ENCODE results near the gene CDH26.
A peak's percentile ranks its signal among the peaks of the same experiment; 100 is the strongest.

The CDH26 gene

DNA sequence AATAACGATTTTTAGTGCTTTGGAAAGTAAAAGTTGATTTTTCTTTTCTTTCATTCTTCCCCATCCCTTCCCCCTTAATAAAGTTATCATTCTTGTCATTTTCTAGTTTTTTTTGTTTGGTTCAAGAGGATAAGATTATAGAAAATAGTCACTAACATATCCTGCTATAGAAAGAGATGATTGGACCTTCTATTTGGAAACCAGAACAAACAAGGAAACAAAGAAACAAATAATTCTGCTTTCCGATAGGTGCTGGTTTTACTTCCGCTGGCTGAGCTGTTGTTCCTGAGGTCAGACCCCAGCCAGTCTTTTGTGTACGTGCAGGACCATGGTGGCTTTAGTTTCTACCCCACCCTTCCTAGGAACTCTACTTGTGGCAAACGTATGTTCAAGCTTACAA lies at the start of gene CDH26:
Gene CDH26 (plus strand): TSS at position 301 of the 400 bp plus-strand sequence. CDS start 304 bp downstream, outside the sequence.
- H3K4me3 ChIP-seq (ENCODE audit: low read depth, low read length) = no peak within 1 kb of the TSS
- no peak for DNase-seq (ENCODE audit: low read depth)
- TF ChIP-seq, protein P1, sequence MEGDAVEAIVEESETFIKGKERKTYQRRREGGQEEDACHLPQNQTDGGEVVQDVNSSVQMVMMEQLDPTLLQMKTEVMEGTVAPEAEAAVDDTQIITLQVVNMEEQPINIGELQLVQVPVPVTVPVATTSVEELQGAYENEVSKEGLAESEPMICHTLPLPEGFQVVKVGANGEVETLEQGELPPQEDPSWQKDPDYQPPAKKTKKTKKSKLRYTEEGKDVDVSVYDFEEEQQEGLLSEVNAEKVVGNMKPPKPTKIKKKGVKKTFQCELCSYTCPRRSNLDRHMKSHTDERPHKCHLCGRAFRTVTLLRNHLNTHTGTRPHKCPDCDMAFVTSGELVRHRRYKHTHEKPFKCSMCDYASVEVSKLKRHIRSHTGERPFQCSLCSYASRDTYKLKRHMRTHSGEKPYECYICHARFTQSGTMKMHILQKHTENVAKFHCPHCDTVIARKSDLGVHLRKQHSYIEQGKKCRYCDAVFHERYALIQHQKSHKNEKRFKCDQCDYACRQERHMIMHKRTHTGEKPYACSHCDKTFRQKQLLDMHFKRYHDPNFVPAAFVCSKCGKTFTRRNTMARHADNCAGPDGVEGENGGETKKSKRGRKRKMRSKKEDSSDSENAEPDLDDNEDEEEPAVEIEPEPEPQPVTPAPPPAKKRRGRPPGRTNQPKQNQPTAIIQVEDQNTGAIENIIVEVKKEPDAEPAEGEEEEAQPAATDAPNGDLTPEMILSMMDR (IDR thresholded peaks at IDR 0.05; ENCODE audit: insufficient read depth, low read depth, low read length, missing control alignments) = no peak

DNA sequence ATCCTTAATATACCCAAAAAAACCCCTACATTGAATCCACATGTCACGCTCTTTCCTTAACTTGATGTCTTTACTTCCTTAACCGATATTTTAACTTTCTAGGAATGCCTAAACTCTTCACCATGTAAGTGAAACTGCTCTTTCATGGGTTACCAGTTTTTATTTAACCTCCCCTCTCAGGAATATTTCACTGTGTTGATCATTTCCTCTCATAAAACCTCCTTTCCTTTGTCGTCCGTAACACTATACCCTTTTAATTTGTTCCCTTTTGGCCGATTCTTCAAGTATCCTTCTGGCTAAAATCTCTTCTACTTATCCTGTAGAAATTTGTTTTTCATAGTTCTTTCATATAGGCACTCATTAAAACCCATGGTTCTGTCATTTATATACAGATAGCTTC lies 49.4 kb upstream of the CDH26 start:
- DNase-seq (ENCODE audit: low read depth) = no peak
- TF ChIP-seq, protein P1 (IDR thresholded peaks at IDR 0.05; ENCODE audit: insufficient read depth, low read depth, low read length, missing control alignments) = no peak
- no peak overlapping the region for H3K4me3 ChIP-seq (ENCODE audit: low read depth, low read length)

DNA sequence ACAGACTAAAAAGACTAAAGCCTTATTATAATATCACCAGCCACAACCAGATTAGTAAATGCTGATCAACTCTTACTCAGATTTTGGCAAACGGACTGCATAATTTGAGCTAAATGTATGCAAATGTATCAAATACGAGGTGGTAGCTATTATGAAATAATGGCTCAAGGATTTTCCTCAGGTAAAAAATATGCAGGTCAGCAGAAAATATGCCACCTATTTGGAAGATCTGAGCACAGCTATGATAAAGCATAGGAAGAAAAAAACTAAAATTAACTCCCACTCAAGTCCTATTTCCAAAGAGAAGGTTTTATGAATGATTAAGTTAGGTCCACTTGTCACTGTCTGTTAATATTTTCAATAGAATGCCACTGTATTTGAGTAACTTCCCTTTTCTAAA lies 47.2 kb upstream of the CDH26 start:
- TF ChIP-seq, protein P1 (IDR thresholded peaks at IDR 0.05; ENCODE audit: insufficient read depth, low read depth, low read length, missing control alignments) = no peak
- H3K4me3 ChIP-seq (ENCODE audit: low read depth, low read length) = no peak overlapping the region
- DNase-seq (ENCODE audit: low read depth) = no peak

DNA sequence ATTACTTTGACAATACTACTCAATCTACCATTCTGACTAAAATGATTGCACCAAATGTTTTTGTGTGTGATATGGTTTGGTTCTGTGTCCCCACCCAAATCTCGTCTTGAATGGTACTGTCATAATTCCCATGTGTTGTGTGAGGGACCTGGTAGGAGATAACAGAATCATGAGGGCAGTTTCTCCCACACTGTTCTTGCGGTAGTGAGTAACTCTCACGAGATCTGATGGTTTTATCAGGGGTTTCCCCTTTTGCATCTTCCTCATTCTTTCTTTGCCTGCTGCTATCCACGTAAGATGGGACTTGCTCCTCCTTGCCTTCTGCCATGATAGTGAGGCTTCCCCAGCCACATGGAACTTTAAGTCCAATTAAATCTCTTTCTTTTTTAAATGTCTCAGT lies 45.6 kb upstream of the CDH26 start:
- no peak overlapping the region for H3K4me3 ChIP-seq (ENCODE audit: low read depth, low read length)
- TF ChIP-seq, protein P1 (IDR thresholded peaks at IDR 0.05; ENCODE audit: insufficient read depth, low read depth, low read length, missing control alignments) = no peak
- DNase-seq (ENCODE audit: low read depth) = peak; percentile 10

DNA sequence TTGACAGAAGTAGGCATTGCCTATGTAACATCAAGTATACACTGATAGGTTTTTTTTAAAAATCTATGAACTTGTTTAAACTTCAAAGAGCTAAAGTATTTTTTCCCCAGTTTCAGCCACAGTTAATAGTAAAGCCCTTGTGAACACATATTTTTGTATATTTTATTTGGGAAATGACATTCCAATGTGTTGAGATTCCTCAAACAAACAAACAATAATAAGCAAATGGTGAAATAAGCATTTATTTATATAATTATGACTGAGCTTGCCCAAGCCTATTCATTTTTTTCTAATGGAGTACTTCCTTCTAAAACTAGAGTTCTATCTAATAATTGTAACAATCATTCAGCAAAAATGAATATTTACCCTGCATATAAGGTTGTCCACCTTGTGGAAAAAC lies 37.3 kb upstream of the CDH26 start:
- DNase-seq (ENCODE audit: low read depth) = no peak
- H3K4me3 ChIP-seq (ENCODE audit: low read depth, low read length) = no peak overlapping the region
- TF ChIP-seq, protein P1 (IDR thresholded peaks at IDR 0.05; ENCODE audit: insufficient read depth, low read depth, low read length, missing control alignments) = no peak

DNA sequence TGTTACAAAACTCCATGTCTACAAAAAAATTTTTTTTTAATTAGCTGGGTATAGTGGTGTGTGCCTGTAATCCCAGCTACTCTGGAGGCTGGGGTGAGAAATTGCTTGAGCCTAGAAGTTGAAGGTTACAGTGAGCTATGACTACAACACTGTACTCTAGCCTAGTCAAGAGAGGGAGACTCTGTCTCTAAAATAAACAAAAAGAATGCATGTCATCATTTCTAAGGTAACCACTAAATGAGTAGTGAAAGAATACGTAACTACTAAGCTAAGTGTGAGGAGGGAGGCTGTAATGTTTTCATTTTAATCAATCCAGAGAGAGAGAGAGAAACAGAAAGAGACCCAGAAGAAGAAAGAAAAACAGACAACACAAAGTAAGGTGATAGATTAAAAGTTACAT lies 34.7 kb upstream of the CDH26 start:
- DNase-seq (ENCODE audit: low read depth) = no peak
- H3K4me3 ChIP-seq (ENCODE audit: low read depth, low read length) = no peak overlapping the region
- TF ChIP-seq, protein P1 (IDR thresholded peaks at IDR 0.05; ENCODE audit: insufficient read depth, low read depth, low read length, missing control alignments) = no peak

DNA sequence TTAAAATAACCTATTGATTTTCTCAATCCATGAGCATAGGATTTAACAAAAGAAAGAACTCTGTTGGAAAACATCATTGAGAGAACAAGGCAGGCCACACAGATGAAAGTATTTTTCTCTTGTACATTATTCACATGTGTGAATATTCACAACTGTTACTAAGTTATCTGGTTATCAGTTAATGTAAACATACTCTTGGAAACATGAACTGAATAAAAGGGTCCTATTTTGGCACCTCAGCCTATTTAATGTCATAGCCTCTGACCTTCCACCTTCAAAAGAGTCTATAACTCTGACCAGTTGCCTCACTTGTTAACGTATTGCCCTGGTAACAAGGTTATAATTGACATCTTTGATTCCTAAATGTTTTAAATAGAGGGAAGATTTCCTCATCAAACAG lies 32.9 kb upstream of the CDH26 start:
- no peak for DNase-seq (ENCODE audit: low read depth)
- no peak overlapping the region for H3K4me3 ChIP-seq (ENCODE audit: low read depth, low read length)
- TF ChIP-seq, protein P1 (IDR thresholded peaks at IDR 0.05; ENCODE audit: insufficient read depth, low read depth, low read length, missing control alignments) = no peak

All from GM12865 (cell line).